OCI-LY3 (cell line): ENCODE measurements around the gene RAI1.

Source experiments
- H2AFZ ChIP-seq: fragments of 200-600, 300-600 bp; shearing (Covaris generic); 2 replicates; pipeline ENCODE4 v1.6.0; 2014; ENCODE audit warnings: antibody characterized with exemption, low read depth, low read length
- H3K27ac ChIP-seq: fragments of 200-600, 300-600 bp; sonication (generic); 2 replicates; pipeline ENCODE4 v1.5.1; 2014; ENCODE audit warnings: mild to moderate bottlenecking, low read length, moderate library complexity, mixed read lengths
- H3K27me3 ChIP-seq: fragments of 200-600, 300-600 bp; sonication (generic); 2 replicates; pipeline ENCODE4 v1.6.1; 2014; ENCODE audit warnings: low read depth, low read length, mixed read lengths
- H3K36me3 ChIP-seq: fragments of 200-600, 300-600 bp; sonication (generic); replicated peaks from 2 replicates; pipeline ENCODE3; 2014; ENCODE audit warnings: low read depth, low read length, mixed read lengths
- H3K4me1 ChIP-seq: fragments of 300-600, 200-600 bp; sonication (generic); 2 replicates; pipeline ENCODE4 v1.6.1; 2014; ENCODE audit warnings: low read length, mixed read lengths
- H3K4me2 ChIP-seq: fragments of 200-600, 300-600 bp; sonication (generic); 2 replicates; pipeline ENCODE4 v1.6.1; 2014; ENCODE audit warnings: low read length, mixed read lengths
- H3K4me3 ChIP-seq: fragments of 300-600, 200-600 bp; sonication (generic); 2 replicates; pipeline ENCODE4 v1.5.1; 2014; ENCODE audit warnings: antibody characterized with exemption, mild to moderate bottlenecking, low read length, moderate library complexity
- H3K79me2 ChIP-seq: fragments of 300-600, 200-600 bp; shearing (Covaris generic); 2 replicates; pipeline ENCODE4 v1.6.1; 2014; ENCODE audit warnings: mild to moderate bottlenecking, low read length, mixed read lengths
- H3K9ac ChIP-seq: fragments of 300-600, 200-600 bp; shearing (Covaris generic); 2 replicates; pipeline ENCODE4 v1.6.0; 2014; ENCODE audit warnings: mild to moderate bottlenecking, low read length, moderate library complexity
- H3K9me3 ChIP-seq: fragments of 200-600, 300-600 bp; shearing (Covaris generic); 2 replicates; pipeline ENCODE4 v1.6.1; 2014; ENCODE audit warnings: low read length, mixed read lengths; ENCODE audit not compliant: insufficient read depth
- H4K20me1 ChIP-seq: fragments of 200-600, 300-600 bp; sonication (generic); 2 replicates; pipeline ENCODE4 v1.6.1; 2016; ENCODE audit warnings: low read length, mixed read lengths; ENCODE audit not compliant: insufficient read depth
- EZH2phosphoT487 ChIP-seq: fragments of 200-600 bp; shearing (Covaris generic); IDR thresholded peaks from 2 replicates; pipeline ENCODE4 v1.6.1; 2018; ENCODE audit warnings: antibody characterized with exemption, mixed run types, low read depth
- TF ChIP-seq, protein P1 (sequence below): fragments of 200-600, 300-600 bp; sonication (generic); IDR thresholded peaks from 2 replicates; pipeline ENCODE4 v1.5.1; 2014; ENCODE audit warnings: antibody characterized with exemption, low read length, low read depth

The RAI1 gene

DNA sequence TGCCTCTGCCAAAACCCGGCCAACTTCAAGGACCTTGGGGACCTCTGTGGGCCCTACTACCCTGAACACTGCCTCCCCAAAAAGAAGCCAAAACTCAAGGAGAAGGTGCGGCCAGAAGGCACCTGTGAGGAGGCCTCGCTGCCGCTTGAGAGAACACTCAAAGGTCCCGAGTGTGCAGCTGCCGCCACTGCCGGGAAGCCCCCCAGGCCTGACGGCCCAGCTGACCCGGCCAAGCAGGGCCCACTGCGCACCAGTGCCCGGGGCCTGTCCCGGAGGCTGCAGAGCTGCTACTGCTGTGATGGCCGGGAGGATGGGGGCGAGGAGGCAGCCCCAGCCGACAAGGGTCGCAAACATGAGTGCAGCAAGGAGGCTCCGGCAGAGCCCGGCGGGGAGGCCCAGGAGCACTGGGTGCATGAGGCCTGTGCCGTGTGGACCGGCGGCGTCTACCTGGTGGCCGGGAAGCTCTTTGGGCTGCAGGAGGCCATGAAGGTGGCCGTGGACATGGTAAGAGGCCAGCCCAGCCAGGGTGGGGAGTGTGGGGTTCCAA is 116.8 kb downstream of the RAI1 start:
- Histone ChIP-seq H3K4me1 (no peaks in the 10 kb centered on the region), H3K79me2 (no peaks in the 10 kb centered on the region), H3K4me3 (no peak overlapping the region), H3K27ac (no peak overlapping the region), H3K27me3 (no peaks in the 10 kb centered on the region), H3K9ac (no peak overlapping the region), H3K9me3 (no peaks in the 10 kb centered on the region), H3K4me2 (no peak overlapping the region), H2AFZ (no peak overlapping the region), H3K36me3 (no peaks in the 10 kb centered on the region), H4K20me1 (no peaks in the 10 kb centered on the region)
- no peak for TF ChIP-seq EZH2phosphoT487
- TF ChIP-seq, protein P1, sequence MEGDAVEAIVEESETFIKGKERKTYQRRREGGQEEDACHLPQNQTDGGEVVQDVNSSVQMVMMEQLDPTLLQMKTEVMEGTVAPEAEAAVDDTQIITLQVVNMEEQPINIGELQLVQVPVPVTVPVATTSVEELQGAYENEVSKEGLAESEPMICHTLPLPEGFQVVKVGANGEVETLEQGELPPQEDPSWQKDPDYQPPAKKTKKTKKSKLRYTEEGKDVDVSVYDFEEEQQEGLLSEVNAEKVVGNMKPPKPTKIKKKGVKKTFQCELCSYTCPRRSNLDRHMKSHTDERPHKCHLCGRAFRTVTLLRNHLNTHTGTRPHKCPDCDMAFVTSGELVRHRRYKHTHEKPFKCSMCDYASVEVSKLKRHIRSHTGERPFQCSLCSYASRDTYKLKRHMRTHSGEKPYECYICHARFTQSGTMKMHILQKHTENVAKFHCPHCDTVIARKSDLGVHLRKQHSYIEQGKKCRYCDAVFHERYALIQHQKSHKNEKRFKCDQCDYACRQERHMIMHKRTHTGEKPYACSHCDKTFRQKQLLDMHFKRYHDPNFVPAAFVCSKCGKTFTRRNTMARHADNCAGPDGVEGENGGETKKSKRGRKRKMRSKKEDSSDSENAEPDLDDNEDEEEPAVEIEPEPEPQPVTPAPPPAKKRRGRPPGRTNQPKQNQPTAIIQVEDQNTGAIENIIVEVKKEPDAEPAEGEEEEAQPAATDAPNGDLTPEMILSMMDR: no peak

DNA sequence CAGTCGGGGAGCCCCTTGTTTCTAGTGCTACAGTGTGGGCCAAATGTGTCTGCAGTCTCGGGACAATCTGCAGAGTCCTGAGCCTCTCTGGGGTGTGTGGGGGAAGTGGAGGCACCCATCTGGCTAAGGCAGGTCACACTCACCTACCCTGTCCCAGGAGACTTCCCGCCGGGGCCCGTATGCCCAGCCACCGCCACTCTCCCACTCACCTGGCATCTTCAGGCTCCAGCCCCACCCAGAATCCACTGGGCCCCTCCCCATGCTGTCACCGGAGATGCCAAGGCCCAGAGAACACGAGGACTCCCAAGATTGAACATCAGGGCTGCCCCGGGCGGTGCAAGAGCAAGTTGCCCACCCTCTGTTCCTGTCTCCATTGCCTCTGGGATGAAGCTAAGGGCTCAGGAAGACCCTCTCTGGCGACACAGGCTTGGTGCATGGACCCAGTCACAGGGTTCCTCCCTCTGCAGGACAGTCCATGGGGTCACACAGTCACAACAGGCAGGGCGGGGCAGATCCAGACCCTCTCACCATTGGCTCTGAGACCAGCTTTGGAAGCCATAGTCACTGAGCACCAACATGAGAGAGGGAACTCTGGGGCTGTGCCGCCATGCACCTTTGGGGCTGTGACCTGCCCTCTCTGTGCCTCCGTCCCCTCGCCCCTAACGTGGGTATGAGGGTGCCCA is 117.5 kb downstream of the RAI1 start:
- Histone ChIP-seq H4K20me1 (no peaks in the 10 kb centered on the region), H3K9ac (no peak overlapping the region)

DNA sequence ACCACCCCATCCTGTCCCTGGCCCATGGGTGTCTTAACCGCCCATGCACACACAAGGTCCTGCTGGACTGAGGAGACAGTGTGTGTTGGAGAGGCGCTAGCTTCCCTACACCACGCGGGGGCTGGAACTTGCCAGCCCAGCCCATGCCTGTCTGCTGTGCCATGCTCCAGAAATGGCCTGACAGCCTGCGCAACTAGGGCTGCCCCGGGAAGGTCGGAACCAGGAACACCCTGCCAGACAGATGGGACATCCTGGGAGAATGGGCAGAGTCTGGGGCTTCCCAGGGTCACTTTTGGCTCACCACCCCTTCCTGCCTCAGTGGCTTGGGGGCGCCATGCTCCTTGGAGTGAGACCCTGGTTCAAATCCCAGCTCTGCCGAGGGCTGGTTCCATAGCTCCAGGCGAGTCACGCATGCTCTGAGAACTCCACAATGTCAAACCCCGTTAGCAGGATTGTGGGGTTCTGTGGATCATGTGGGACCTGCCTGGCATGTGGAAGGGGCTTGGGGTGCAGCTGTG is 119.3 kb downstream of the RAI1 start:
- H3K36me3 ChIP-seq: no peaks in the 10 kb centered on the region
- no peak overlapping the region for H3K9ac ChIP-seq
- H3K4me1 ChIP-seq: no peaks in the 10 kb centered on the region
- H3K79me2 ChIP-seq: no peaks in the 10 kb centered on the region
- H4K20me1 ChIP-seq: no peaks in the 10 kb centered on the region
- TF ChIP-seq, protein P1: no peak
- TF ChIP-seq EZH2phosphoT487: no peak
- H3K9me3 ChIP-seq: no peaks in the 10 kb centered on the region
- no peak overlapping the region for H3K27ac ChIP-seq
- no peak overlapping the region for H3K4me2 ChIP-seq
- no peaks in the 10 kb centered on the region for H3K27me3 ChIP-seq
- no peak overlapping the region for H2AFZ ChIP-seq
- H3K4me3 ChIP-seq: no peak overlapping the region

More for the DNA sequence above, 117.5 kb downstream of the RAI1 start:
- Histone ChIP-seq H3K27ac (no peak overlapping the region), H3K36me3 (no peaks in the 10 kb centered on the region), H2AFZ (no peak overlapping the region), H3K4me2 (no peak overlapping the region), H3K4me1 (no peaks in the 10 kb centered on the region), H3K27me3 (no peaks in the 10 kb centered on the region), H3K79me2 (no peaks in the 10 kb centered on the region), H3K4me3 (no peak overlapping the region), H3K9me3 (no peaks in the 10 kb centered on the region)
- TF ChIP-seq EZH2phosphoT487: no peak
- TF ChIP-seq, protein P1: no peak

DNA sequence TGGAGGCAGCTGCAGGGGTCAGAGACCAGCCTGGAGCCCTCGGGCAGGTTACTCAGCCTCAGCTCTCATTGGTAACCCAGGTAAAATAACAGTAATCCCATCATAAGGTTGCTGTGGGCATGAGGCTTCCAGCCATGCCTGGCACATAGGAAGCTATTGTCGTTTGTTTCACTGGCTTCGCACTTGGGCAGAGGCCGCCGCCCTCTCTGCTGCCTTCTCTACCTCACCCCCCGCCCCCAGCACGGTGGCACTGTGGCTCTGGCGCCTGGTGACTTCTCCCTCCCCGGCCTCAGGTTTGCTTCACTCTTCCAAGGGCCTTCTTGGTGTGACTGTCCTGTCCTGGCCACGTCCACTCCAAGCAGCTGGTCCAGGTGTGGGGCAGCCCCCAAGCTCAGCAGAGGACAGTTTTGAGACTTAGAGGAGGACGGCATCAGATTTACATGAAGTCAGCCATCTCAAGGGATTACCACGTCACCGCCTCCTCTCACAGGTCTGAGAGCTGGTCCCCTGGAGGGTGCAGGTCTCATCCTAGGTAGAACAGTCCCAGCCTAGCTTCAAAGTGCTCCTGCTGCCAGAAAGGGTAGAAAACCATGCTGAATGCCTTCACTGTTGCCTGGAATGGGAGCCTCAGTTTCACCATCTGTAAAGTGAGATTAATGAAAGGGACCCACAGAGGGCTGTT is 120.7 kb downstream of the RAI1 start:
- H3K27me3 ChIP-seq: no peaks in the 10 kb centered on the region
- no peak overlapping the region for H3K4me3 ChIP-seq
- no peak overlapping the region for H3K9ac ChIP-seq
- H3K79me2 ChIP-seq: no peaks in the 10 kb centered on the region
- no peaks in the 10 kb centered on the region for H3K36me3 ChIP-seq
- no peaks in the 10 kb centered on the region for H3K9me3 ChIP-seq
- no peaks in the 10 kb centered on the region for H3K4me1 ChIP-seq
- H3K27ac ChIP-seq: no peak overlapping the region
- TF ChIP-seq, protein P1: no peak
- no peak for TF ChIP-seq EZH2phosphoT487
- H4K20me1 ChIP-seq: no peaks in the 10 kb centered on the region
- H3K4me2 ChIP-seq: no peak overlapping the region
- no peak overlapping the region for H2AFZ ChIP-seq
